Measurements from ENCODE around the gene CACNA2D2.

DNA sequence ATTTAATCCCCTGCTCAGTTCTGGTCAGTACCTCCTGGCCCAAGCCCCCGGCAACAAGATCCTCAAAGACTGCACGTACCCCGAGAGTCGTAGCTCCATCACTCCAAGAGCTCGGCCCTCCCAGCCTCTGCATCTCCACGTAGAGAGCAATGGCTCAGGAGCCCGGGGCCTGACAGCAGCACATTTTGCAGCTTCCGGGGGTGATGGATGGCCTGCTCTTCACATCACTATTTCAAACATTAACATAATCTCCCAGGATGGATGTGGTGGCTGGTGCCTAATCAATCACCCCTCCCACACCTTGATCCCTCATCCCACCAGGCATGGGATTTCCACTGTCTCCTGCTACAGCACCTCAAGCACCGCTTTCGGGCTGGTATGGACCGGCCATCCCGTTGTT is 28.1 kb downstream of the CACNA2D2 start:
- TF ChIP-seq, protein P1, sequence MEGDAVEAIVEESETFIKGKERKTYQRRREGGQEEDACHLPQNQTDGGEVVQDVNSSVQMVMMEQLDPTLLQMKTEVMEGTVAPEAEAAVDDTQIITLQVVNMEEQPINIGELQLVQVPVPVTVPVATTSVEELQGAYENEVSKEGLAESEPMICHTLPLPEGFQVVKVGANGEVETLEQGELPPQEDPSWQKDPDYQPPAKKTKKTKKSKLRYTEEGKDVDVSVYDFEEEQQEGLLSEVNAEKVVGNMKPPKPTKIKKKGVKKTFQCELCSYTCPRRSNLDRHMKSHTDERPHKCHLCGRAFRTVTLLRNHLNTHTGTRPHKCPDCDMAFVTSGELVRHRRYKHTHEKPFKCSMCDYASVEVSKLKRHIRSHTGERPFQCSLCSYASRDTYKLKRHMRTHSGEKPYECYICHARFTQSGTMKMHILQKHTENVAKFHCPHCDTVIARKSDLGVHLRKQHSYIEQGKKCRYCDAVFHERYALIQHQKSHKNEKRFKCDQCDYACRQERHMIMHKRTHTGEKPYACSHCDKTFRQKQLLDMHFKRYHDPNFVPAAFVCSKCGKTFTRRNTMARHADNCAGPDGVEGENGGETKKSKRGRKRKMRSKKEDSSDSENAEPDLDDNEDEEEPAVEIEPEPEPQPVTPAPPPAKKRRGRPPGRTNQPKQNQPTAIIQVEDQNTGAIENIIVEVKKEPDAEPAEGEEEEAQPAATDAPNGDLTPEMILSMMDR (IDR thresholded peaks at IDR 0.05), result no peak
- TF ChIP-seq POLR2A (IDR thresholded peaks at IDR 0.05), result no peak
- no peak for TF ChIP-seq POLR2AphosphoS5 (IDR thresholded peaks at IDR 0.05; ENCODE audit: insufficient read depth in 1 of 2, low read depth in 1 of 2)
